ENCODE data around the gene WDR38. TPM values are rescaled to one million over a fixed set of nuclear protein-coding genes. Genes with fewer than 3 reads are reported as not detected.

Gene WDR38
- total and polyA plus RNA-seq, 2 of the 13 experiments (the other 11 are each of a cell fraction or from before 2014, with no cell fraction given), result not detected

GRCh38 chr9:124820698-124821623 is 32.3 kb upstream of the WDR38 start:
- ChIA-PET CTCF (ENCODE audit: low intra/inter-chr PET ratio, low total read pairs) (interaction anchor here (1.7 kb wide), 1 partner anchor 32 kb away, joined by 6 read pairs; the partner anchor contains the start of gene WDR38), POLR2A (no interaction called here)
- no peaks in the 10 kb centered on the region for H3K36me3 ChIP-seq (replicated peaks in 1 of 2; ENCODE audit: control insufficient read depth in 1 of 2, insufficient read depth in 2 of 2, low read length in 2 of 2)
- H3K4me2 ChIP-seq (ENCODE audit: low read depth, low read length), result no peak overlapping the region
- DNase-seq (ENCODE audit: low spot score), result no peak
- FAIRE-seq, result no peak
- TF ChIP-seq HNRNPL (IDR thresholded peaks at IDR 0.05; ENCODE audit: low read depth, low read length) (0 out of 2 replicates have a peak, but pooled peaks have one; percentile 48), SP4 (CRISPR knock-in tag; IDR thresholded peaks at IDR 0.05) (no peak), FOXP1 (IDR thresholded peaks at IDR 0.05) (peak; percentile 73), FOXP1 (CRISPR knock-in tag; IDR thresholded peaks at IDR 0.05) (no peak), ZNF136 (CRISPR knock-in tag; IDR thresholded peaks at IDR 0.05; ENCODE audit: low read depth) (no peak), RELA (CRISPR knock-in tag; IDR thresholded peaks at IDR 0.05) (no peak), CREB3 (CRISPR knock-in tag; IDR thresholded peaks at IDR 0.05) (no peak), HNRNPK (IDR thresholded peaks at IDR 0.05; ENCODE audit: low read depth, low read length, poor library complexity, severe bottlenecking) (no peak)
- no peak overlapping the region for H3K4me3 ChIP-seq (replicated peaks in 1 of 3; ENCODE audit: insufficient read depth in 1 of 3, low read depth in 2 of 3, low read length in 3 of 3)
- H3K27ac ChIP-seq (ENCODE audit: extremely low read length, insufficient read depth, low read length), result no peak overlapping the region
- H3K9me3 ChIP-seq (ENCODE audit: low read length), result no peaks in the 10 kb centered on the region
- no peak for ATAC-seq
- no peak overlapping the region for H2AFZ ChIP-seq (ENCODE audit: low read length)
- no TSS peak for BruUV-seq (replicated peaks)
- peaks cover 56% of the 10 kb centered on the region for H3K4me1 ChIP-seq (ENCODE audit: insufficient read depth, low read length)
- no peaks in the 10 kb centered on the region for H3K79me2 ChIP-seq (ENCODE audit: insufficient read depth, low read length)
- H4K20me1 ChIP-seq (ENCODE audit: insufficient read depth, low read length), result no peaks in the 10 kb centered on the region
- 58% methylated on average over 8 of the region's 12 CpGs for WGBS (ENCODE audit: low lambda C conversion rate)
- H3K9ac ChIP-seq (ENCODE audit: insufficient read depth, low read depth, low read length), result no peak overlapping the region
- in situ Hi-C loops (cut with HindIII; ENCODE audit: extremely low pct_ligation_motif_present, low pct_unique_long_range_greater_than_20kb) (no loop called here), intact Hi-C loops (cut with micrococcal nuclease; ENCODE audit: unreplicated experiment) (no loop called here)
- H3K27me3 ChIP-seq (ENCODE audit: control insufficient read depth in 1 of 2, insufficient read depth in 2 of 2, low read length in 2 of 2), result no peaks in the 10 kb centered on the region
